ENCODE results near the gene INHA.

The INHA gene

GRCh38 chr2:219572237-219573001 lies at the start of gene INHA:
TSS of gene INHA (plus strand) at chr2:219572310. CDS start at chr2:219572375, 65 bp downstream.
- no peak for DNase-seq (ENCODE audit: low read depth in 2 of 2)

GRCh38 chr2:219523031-219523671 lies 49.0 kb upstream of the INHA start:
- no peak for DNase-seq (ENCODE audit: low read depth in 2 of 2)

- DNase-seq (ENCODE audit: low read depth in 2 of 2): no peak
Measured at GRCh38 chr2:219524817-219525216, 47.3 kb upstream of the INHA start.

- DNase-seq (ENCODE audit: low read depth in 2 of 2): no peak
Measured at GRCh38 chr2:219525533-219526232, 46.4 kb upstream of the INHA start.

- DNase-seq (ENCODE audit: low read depth in 2 of 2): no peak
Measured at GRCh38 chr2:219526320-219527075, 45.6 kb upstream of the INHA start.

- DNase-seq (ENCODE audit: low read depth in 2 of 2): no peak
Measured at GRCh38 chr2:219527076-219527394, 45.1 kb upstream of the INHA start.

GRCh38 chr2:219527472-219527871 lies 44.6 kb upstream of the INHA start:
- no peak for DNase-seq (ENCODE audit: low read depth in 2 of 2)

- peak; percentile 67 to 72 for DNase-seq (ENCODE audit: low read depth in 2 of 2)
Measured at GRCh38 chr2:219530048-219530963, 41.8 kb upstream of the INHA start.

GRCh38 chr2:219531639-219532377 lies 40.3 kb upstream of the INHA start:
- no peak for DNase-seq (ENCODE audit: low read depth in 2 of 2)

GRCh38 chr2:219532378-219532649 lies 39.8 kb upstream of the INHA start:
- no peak for DNase-seq (ENCODE audit: low read depth in 2 of 2)

- DNase-seq (ENCODE audit: low read depth in 2 of 2): no peak
Measured at GRCh38 chr2:219533930-219534661, 38.0 kb upstream of the INHA start.

GRCh38 chr2:219536425-219536824 lies 35.7 kb upstream of the INHA start:
- no peak for DNase-seq (ENCODE audit: low read depth in 2 of 2)

GRCh38 chr2:219536967-219537366 lies 35.1 kb upstream of the INHA start:
- no peak for DNase-seq (ENCODE audit: low read depth in 2 of 2)

- no peak for DNase-seq (ENCODE audit: low read depth in 2 of 2)
Measured at GRCh38 chr2:219537657-219538488, 34.2 kb upstream of the INHA start.

- no peak for DNase-seq (ENCODE audit: low read depth in 2 of 2)
Measured at GRCh38 chr2:219538504-219538951, 33.6 kb upstream of the INHA start.

GRCh38 chr2:219538956-219539788 lies 32.9 kb upstream of the INHA start:
- DNase-seq (ENCODE audit: low read depth in 2 of 2): no peak

GRCh38 chr2:219539926-219540678 lies 32.0 kb upstream of the INHA start:
- DNase-seq (ENCODE audit: low read depth in 2 of 2): no peak
